HCT116 (cell line): ENCODE results near the gene GRIN1. TPM values are rescaled to one million over a fixed set of nuclear protein-coding genes. Genes with fewer than 3 reads are reported as not detected.

Experiments
- ATAC-seq: fragments of 200-7000 bp; cut with Tn5 transposase; 2 replicates; pipeline ENCODE4 v1.9.1; 2020; ENCODE audit warnings: mild to moderate bottlenecking, moderate library complexity
- BruUV-seq: library from RNA; stranded (reverse); fragments of 400-500 nt; replicated peaks from 2 replicates; lab custom pipeline; 2021; lab: Mats Ljungman, UMichigan
- CTCF ChIA-PET: fragments of 300-600 bp; sonication (Branson Sonifier 250); formaldehyde crosslinking; loops from one replicate; lab custom pipeline; 2021; ENCODE audit warnings: antibody characterized with exemption; lab: Charles Lee
- POLR2A ChIA-PET: fragments of 300-600, 350-600 bp; sonication (Branson Sonifier 250); formaldehyde crosslinking; loops from one replicate; lab custom pipeline; 2021; ENCODE audit warnings: antibody characterized with exemption; lab: Charles Lee
- RAD21 ChIA-PET, 2 experiments: fragments of 300-600 bp; sonication (Branson Sonifier 250); formaldehyde crosslinking; loops; one replicate each; lab custom pipeline; 2023; ENCODE audit warnings: low total read pairs in 2 of 2; ENCODE audit not compliant: uncharacterized antibody in 2 of 2, unreplicated experiment in 2 of 2, low non-redundant PET in 1 of 2; lab: Charles Lee
- DNase-seq: peaks from one replicate; pipeline ENCODE4 v3.0.0-alpha.2; 2010; ENCODE audit warnings: low read depth, low spot score
- H2AFZ ChIP-seq: fragments of 200-600 bp; shearing (Covaris generic), sonication (generic); 2 replicates; pipeline ENCODE4 v1.6.1; 2017; ENCODE audit warnings: low read depth, mixed run types, mixed read lengths, antibody characterized with exemption, low read length; ENCODE audit not compliant: poor library complexity, severe bottlenecking
- H3K27ac ChIP-seq: 2 replicates; pipeline ENCODE4 v1.5.1; 2012; ENCODE audit warnings: low read depth, low read length
- H3K27me3 ChIP-seq: fragments of 200-600 bp; sonication (generic); 2 replicates; pipeline ENCODE4 v1.6.1; 2016; ENCODE audit warnings: mixed run types, low read length, mixed read lengths; ENCODE audit not compliant: insufficient read depth
- H3K36me3 ChIP-seq, 2 experiments: fragments of 200-500 bp in 1 of 2; fragments of 200-600 bp in 1 of 2; sonication (Bioruptor generic) in 1 of 2; sonication (generic) in 1 of 2; 2 replicates each; pipeline versions ENCODE4 v1.5.1 to v1.6.1; 2014 to 2016; ENCODE audit warnings: low read length in 2 of 2, inconsistent platforms in 1 of 2, mixed read lengths in 1 of 2, mixed run types in 1 of 2; ENCODE audit not compliant: insufficient read depth in 2 of 2, control insufficient read depth in 1 of 2
- H3K4me1 ChIP-seq, 2 experiments: fragments of 200-600 bp in 1 of 2; sonication (generic) in 1 of 2; 2 replicates each; pipeline versions ENCODE4 v1.5.1 to v1.6.1; 2012 to 2017; ENCODE audit warnings: low read length in 2 of 2, inconsistent platforms in 1 of 2, mild to moderate bottlenecking in 1 of 2, mixed read lengths in 1 of 2, mixed run types in 1 of 2, moderate library complexity in 1 of 2; ENCODE audit not compliant: insufficient read depth in 2 of 2, control insufficient read depth in 1 of 2
- H3K4me2 ChIP-seq: fragments of 200-600 bp; sonication (generic); 2 replicates; pipeline ENCODE4 v1.6.1; 2017; ENCODE audit warnings: mixed run types, low read length, mixed read lengths
- H3K4me3 ChIP-seq, 2 experiments: fragments of 200-600 bp in 1 of 2; sonication (generic) in 1 of 2; replicated peaks in 1 of 2; 2 replicates each; pipeline ENCODE4 v1.5.1; 2011 to 2016; ENCODE audit warnings: low read length in 2 of 2, control low read depth in 1 of 2, low read depth in 1 of 2, mild to moderate bottlenecking in 1 of 2, mixed read lengths in 1 of 2, mixed run types in 1 of 2
- H3K79me2 ChIP-seq: fragments of 200-600 bp; sonication (generic); 2 replicates; pipeline ENCODE4 v1.6.1; 2017; ENCODE audit warnings: mild to moderate bottlenecking, mixed run types, low read length, moderate library complexity, mixed read lengths; ENCODE audit not compliant: insufficient read depth
- H3K9ac ChIP-seq: fragments of 200-600 bp; sonication (generic); 2 replicates; pipeline ENCODE4 v1.6.1; 2016; ENCODE audit warnings: low read length, mixed read lengths
- H3K9me2 ChIP-seq: fragments of 200-600 bp; sonication (generic), shearing (Covaris generic); 2 replicates; pipeline ENCODE4 v1.6.1; 2017; ENCODE audit warnings: mixed run types, mild to moderate bottlenecking, moderate library complexity; ENCODE audit not compliant: insufficient read depth
- H3K9me3 ChIP-seq, 2 experiments: fragments of 200-500 bp in 1 of 2; fragments of 200-600 bp in 1 of 2; sonication (Bioruptor generic) in 1 of 2; sonication (generic) in 1 of 2; 2 replicates each; pipeline ENCODE4 v1.6.1; 2014 to 2017; ENCODE audit warnings: low read length in 2 of 2, mixed read lengths in 2 of 2, inconsistent platforms in 1 of 2, low read depth in 1 of 2, mild to moderate bottlenecking in 1 of 2, mixed run types in 1 of 2, moderate library complexity in 1 of 2; ENCODE audit not compliant: control insufficient read depth in 1 of 2, insufficient read depth in 1 of 2
- H4K20me1 ChIP-seq: fragments of 200-600 bp; sonication (generic), shearing (Covaris generic); 2 replicates; pipeline ENCODE4 v1.6.1; 2017; ENCODE audit warnings: mixed run types, mild to moderate bottlenecking, moderate library complexity; ENCODE audit not compliant: insufficient read depth
- CEBPB ChIP-seq: IDR thresholded peaks from 2 replicates; pipeline ENCODE4 v1.6.1; 2012; ENCODE audit warnings: low read depth
- ELF1 ChIP-seq: IDR thresholded peaks from 2 replicates; pipeline ENCODE4 v1.6.1; 2012; ENCODE audit warnings: low read depth, borderline replicate concordance
- EZH2 ChIP-seq: fragments of 200-600 bp; sonication (generic); IDR thresholded peaks from 2 replicates; pipeline ENCODE4 v1.6.1; 2017; ENCODE audit warnings: antibody characterized with exemption, mixed run types
- EZH2phosphoT487 ChIP-seq: fragments of 200-600 bp; IDR thresholded peaks from 2 replicates; pipeline ENCODE4 v1.6.1; 2018; ENCODE audit warnings: antibody characterized with exemption, borderline replicate concordance
- FOSL1 ChIP-seq: IDR thresholded peaks from 2 replicates; pipeline ENCODE4 v1.6.1; 2012; ENCODE audit warnings: low read depth
- POLR2A ChIP-seq: IDR thresholded peaks from 2 replicates; pipeline ENCODE4 v1.7.0; 2011; ENCODE audit warnings: borderline replicate concordance; ENCODE audit not compliant: insufficient read depth, insufficient read length; ENCODE audit errors: extremely low read depth
- SIN3A ChIP-seq: IDR thresholded peaks from 2 replicates; pipeline ENCODE4 v1.6.1; 2012; ENCODE audit warnings: low read depth
- YY1 ChIP-seq: IDR thresholded peaks from 2 replicates; pipeline ENCODE4 v1.6.1; 2011; ENCODE audit warnings: low read length, low read depth, moderate library complexity, mild to moderate bottlenecking; ENCODE audit not compliant: insufficient replicate concordance; ENCODE audit errors: extremely low read depth
- ZNF274 ChIP-seq: fragments of 200-500 bp; sonication (Bioruptor generic); IDR thresholded peaks from 2 replicates; pipeline ENCODE4 v1.6.1; 2014; ENCODE audit warnings: mild to moderate bottlenecking, low read depth, low read length, inconsistent platforms
- intact Hi-C: fragments of 100-400 bp; cut with micrococcal nuclease; formaldehyde crosslinking; loops from 2 replicates; pipeline ENCODE4 v1.10.0; 2022
- total RNA-seq: library from RNA; stranded (reverse); gene quantifications from one replicate; pipeline ENCODE4 v1.2.1, GENCODE V29; 2021; ENCODE audit not compliant: unreplicated experiment
- TF ChIP-seq, protein P1 (sequence below): IDR thresholded peaks from 2 replicates; pipeline ENCODE4 v1.6.1; 2012
- TF ChIP-seq, protein P2 (sequence below): IDR thresholded peaks from 2 replicates; pipeline ENCODE4 v1.6.1; 2012; ENCODE audit warnings: low read depth
- TF ChIP-seq, protein P3 (sequence below), 3 experiments: fragments of 200-600 bp in 1 of 3; sonication (generic) in 1 of 3; IDR thresholded peaks in 2 of 3; conservative IDR thresholded peaks in 1 of 3; 2 replicates each; pipeline ENCODE4 v1.5.1; 2012 to 2017; ENCODE audit warnings: low read depth in 2 of 3, low read length in 2 of 3, antibody characterized with exemption in 1 of 3, borderline replicate concordance in 1 of 3, control low read depth in 1 of 3, mild to moderate bottlenecking in 1 of 3, mixed read lengths in 1 of 3, mixed run types in 1 of 3, moderate library complexity in 1 of 3; ENCODE audit not compliant: insufficient read depth in 1 of 3
- TF ChIP-seq, protein P4 (sequence below): IDR thresholded peaks from 2 replicates; pipeline ENCODE4 v1.6.1; 2012

The GRIN1 gene
- total RNA-seq, 1 experiment from 2014 or later, result 23.1 TPM

DNA sequence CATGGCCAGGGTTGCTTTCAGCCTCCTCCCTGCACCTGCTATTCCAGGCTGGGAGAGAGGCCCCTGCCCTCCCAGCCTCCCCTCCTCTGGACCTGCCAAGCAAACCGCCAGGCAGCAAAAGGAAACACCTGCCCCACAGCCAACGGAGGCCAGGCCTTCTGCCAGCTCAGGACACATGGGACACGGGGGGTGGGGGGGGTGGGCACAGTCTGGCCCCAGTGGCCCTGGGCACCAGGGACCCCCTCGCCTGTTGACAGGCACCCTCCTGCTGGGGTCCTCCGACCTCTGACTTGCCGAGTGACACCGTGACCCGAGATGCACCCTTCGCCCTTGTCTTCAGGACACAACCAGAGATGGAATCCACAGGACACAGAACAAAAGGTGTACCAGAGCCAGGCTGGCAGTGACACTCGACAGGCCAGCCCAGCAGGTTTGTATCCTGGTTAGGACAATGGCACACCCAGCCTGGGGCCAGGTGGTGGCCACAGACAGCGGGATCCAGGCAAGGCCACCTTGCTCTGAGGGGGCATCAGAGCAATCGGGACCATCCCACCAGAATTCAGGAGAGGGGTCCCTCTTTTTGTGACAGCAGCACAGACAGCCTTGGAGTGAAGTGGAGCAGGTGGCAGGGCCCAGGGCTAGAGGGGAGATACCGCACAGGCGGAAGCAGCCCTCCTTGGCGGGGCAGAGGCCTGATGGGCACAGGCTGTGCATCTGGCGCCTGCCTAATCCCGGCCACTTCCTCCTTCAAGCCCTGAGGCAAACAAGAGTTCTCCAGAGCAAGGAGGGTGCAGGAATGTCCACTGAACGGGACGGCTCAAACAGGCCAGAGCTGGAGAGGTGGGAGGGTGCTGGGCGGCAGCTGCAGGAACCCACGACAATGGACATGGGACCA is 34.2 kb downstream of the GRIN1 start:
- no peaks in the 10 kb centered on the region for H3K9me2 ChIP-seq
- POLR2A ChIA-PET, result no interaction called here
- H4K20me1 ChIP-seq, result no peaks in the 10 kb centered on the region
- H3K4me3 ChIP-seq, result no peak overlapping the region
- RAD21 ChIA-PET, result no interaction called here
- peaks cover 7 to 26% of the 10 kb centered on the region in 2 experiments for H3K4me1 ChIP-seq
- no peak for DNase-seq
- H3K27me3 ChIP-seq, result no peaks in the 10 kb centered on the region
- intact Hi-C loops, result no loop called here
- no peak overlapping the region for H3K9ac ChIP-seq
- H3K9me3 ChIP-seq, result no peaks in the 10 kb centered on the region
- no TSS peak for BruUV-seq
- TF ChIP-seq, protein P1, sequence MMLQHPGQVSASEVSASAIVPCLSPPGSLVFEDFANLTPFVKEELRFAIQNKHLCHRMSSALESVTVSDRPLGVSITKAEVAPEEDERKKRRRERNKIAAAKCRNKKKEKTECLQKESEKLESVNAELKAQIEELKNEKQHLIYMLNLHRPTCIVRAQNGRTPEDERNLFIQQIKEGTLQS, result no peak
- TF ChIP-seq CEBPB (no peak), POLR2A (no peak), ELF1 (no peak), EZH2phosphoT487 (no peak), YY1 (no peak), EZH2 (no peak), SIN3A (no peak), ZNF274 (no peak), FOSL1 (no peak)
- TF ChIP-seq, protein P2, sequence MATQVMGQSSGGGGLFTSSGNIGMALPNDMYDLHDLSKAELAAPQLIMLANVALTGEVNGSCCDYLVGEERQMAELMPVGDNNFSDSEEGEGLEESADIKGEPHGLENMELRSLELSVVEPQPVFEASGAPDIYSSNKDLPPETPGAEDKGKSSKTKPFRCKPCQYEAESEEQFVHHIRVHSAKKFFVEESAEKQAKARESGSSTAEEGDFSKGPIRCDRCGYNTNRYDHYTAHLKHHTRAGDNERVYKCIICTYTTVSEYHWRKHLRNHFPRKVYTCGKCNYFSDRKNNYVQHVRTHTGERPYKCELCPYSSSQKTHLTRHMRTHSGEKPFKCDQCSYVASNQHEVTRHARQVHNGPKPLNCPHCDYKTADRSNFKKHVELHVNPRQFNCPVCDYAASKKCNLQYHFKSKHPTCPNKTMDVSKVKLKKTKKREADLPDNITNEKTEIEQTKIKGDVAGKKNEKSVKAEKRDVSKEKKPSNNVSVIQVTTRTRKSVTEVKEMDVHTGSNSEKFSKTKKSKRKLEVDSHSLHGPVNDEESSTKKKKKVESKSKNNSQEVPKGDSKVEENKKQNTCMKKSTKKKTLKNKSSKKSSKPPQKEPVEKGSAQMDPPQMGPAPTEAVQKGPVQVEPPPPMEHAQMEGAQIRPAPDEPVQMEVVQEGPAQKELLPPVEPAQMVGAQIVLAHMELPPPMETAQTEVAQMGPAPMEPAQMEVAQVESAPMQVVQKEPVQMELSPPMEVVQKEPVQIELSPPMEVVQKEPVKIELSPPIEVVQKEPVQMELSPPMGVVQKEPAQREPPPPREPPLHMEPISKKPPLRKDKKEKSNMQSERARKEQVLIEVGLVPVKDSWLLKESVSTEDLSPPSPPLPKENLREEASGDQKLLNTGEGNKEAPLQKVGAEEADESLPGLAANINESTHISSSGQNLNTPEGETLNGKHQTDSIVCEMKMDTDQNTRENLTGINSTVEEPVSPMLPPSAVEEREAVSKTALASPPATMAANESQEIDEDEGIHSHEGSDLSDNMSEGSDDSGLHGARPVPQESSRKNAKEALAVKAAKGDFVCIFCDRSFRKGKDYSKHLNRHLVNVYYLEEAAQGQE, result no peak
- TF ChIP-seq, protein P3, sequence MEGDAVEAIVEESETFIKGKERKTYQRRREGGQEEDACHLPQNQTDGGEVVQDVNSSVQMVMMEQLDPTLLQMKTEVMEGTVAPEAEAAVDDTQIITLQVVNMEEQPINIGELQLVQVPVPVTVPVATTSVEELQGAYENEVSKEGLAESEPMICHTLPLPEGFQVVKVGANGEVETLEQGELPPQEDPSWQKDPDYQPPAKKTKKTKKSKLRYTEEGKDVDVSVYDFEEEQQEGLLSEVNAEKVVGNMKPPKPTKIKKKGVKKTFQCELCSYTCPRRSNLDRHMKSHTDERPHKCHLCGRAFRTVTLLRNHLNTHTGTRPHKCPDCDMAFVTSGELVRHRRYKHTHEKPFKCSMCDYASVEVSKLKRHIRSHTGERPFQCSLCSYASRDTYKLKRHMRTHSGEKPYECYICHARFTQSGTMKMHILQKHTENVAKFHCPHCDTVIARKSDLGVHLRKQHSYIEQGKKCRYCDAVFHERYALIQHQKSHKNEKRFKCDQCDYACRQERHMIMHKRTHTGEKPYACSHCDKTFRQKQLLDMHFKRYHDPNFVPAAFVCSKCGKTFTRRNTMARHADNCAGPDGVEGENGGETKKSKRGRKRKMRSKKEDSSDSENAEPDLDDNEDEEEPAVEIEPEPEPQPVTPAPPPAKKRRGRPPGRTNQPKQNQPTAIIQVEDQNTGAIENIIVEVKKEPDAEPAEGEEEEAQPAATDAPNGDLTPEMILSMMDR (IDR thresholded peaks at IDR 0.05 in 2 of 3, conservative IDR thresholded peaks at IDR 0.05 in 1 of 3; ENCODE audit: borderline replicate concordance in 1 of 3, insufficient read depth in 1 of 3, low read depth in 2 of 3, low read length in 2 of 3), result no peak
- TF ChIP-seq, protein P4, sequence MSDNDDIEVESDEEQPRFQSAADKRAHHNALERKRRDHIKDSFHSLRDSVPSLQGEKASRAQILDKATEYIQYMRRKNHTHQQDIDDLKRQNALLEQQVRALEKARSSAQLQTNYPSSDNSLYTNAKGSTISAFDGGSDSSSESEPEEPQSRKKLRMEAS, result no peak
- no peak overlapping the region for H3K27ac ChIP-seq
- ATAC-seq, result no peak
- no peaks in the 10 kb centered on the region for H3K36me3 ChIP-seq
- CTCF ChIA-PET, result no interaction called here
- H2AFZ ChIP-seq, result no peak overlapping the region
- no peak overlapping the region for H3K4me2 ChIP-seq
- H3K79me2 ChIP-seq, result no peaks in the 10 kb centered on the region
